GM12864 (cell line): ENCODE data around the gene HSPG2.

ENCODE experiments used
- DNase-seq: peaks from one replicate; pipeline ENCODE4 v3.0.0-alpha.2; 2011; ENCODE audit warnings: low read depth
- H3K4me3 ChIP-seq: 2 replicates; pipeline ENCODE4 v1.5.1; 2011; ENCODE audit warnings: mild to moderate bottlenecking, low read depth, low read length, control low read depth
- CTCF ChIP-seq: IDR thresholded peaks from 2 replicates; pipeline ENCODE4 v1.5.1; 2011; ENCODE audit warnings: low read depth, mild to moderate bottlenecking, moderate library complexity, low read length, control low read depth, inconsistent platforms; ENCODE audit errors: missing control alignments

The HSPG2 gene

GRCh38 chr1:21896026-21896425, 41.1 kb downstream of the HSPG2 start:
- no peak for DNase-seq
- H3K4me3 ChIP-seq = no peak overlapping the region
- TF ChIP-seq CTCF = no peak

- H3K4me3 ChIP-seq = no peak overlapping the region
- no peak for TF ChIP-seq CTCF
- DNase-seq = no peak
These were observed 42.9 kb downstream of the HSPG2 start for GRCh38 chr1:21894034-21894881.

GRCh38 chr1:21893046-21893805, 43.9 kb downstream of the HSPG2 start:
- no peak for DNase-seq
- no peak for TF ChIP-seq CTCF

GRCh38 chr1:21891621-21892479, 45.3 kb downstream of the HSPG2 start:
- DNase-seq = no peak
- no peak for TF ChIP-seq CTCF
- H3K4me3 ChIP-seq = no peak overlapping the region

More at GRCh38 chr1:21893046-21893805, 43.9 kb downstream of the HSPG2 start:
- H3K4me3 ChIP-seq = no peak overlapping the region

GRCh38 chr1:21891081-21891480, 46.0 kb downstream of the HSPG2 start:
- no peak for DNase-seq
- TF ChIP-seq CTCF = no peak
- H3K4me3 ChIP-seq = no peak overlapping the region

- no peak for TF ChIP-seq CTCF
- H3K4me3 ChIP-seq = no peak overlapping the region
- no peak for DNase-seq
These were observed 48.6 kb downstream of the HSPG2 start for GRCh38 chr1:21888500-21888899.
